NCI-H2107 treated with DMSO at 0.1 percent for 48 hours (cell line): ENCODE results near the gene HNRNPD.
A peak's percentile ranks its signal among the peaks of the same experiment; 100 is the strongest.
"Not testable (repeated sequence)": the region's sequence is repeated elsewhere in the genome, so short reads cannot be mapped to it uniquely, and the experiment has no call there.

Source experiments
- DNase-seq: peaks from one replicate; lab custom pipeline; 2025; ENCODE audit not compliant: unreplicated experiment; lab: John Stamatoyannopoulos, UW

The HNRNPD gene

DNA sequence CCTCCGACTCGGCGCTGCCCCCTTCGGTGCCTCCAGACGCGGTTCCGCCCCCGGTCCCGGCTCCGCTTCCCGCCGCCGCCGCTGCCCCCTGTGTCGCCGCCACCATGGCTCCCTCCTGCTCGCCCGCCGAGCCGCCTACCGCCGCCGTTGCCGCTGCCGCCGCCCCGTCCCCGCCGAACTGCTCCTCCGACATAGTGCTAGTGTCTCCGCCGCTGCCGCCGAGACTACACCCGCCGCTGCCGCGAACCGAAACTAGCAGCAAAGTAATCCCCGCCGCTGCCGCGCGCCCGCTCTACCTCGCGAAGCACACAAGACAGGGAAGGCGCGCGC, 340 bp downstream of the HNRNPD start:
- DNase-seq: no peak

DNA sequence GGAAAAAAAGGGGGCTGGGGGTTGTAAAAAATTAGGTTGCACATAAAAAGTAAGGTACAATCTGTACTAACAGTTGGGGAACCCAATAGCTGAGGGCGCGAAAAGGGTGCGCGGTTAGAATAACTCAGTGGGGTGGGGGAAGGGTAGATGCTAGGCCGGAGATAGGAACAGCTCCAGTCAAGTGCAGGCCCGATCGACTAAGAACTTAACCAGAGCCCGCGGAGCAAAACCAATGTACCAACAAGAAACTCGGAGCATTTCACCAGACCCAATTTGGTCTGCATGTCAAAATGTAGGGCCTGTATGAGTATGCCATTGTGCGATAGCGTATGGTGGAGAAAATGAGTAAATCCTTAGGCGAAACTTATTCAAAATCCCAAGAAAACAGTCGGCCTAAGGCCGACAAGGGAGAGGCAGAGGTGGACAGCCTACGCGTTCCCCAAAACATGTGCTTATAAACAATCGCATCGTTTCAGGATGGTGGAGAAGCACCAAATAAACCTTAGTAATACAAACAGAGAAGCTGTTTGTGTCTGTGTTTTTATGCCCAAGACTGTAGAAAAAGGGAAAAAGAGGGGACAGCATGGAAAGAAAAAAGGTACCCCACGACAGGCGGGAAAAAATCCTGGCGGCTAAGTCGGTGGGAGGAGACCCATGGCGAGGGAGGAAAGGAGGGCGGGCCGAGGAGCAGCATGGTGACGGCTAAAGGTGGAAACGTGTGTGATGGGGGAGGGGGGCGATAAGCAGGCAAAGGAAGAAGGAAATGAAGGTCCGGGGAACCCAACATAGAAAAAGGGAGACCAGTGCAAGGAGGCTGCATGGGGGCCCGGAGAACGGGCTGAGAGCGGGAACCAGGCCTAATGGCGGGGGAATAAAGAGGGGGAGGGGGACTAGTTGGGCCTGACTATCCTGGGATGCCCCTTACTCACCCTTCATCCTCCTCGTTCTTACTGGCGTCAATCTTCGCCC, 990 bp downstream of the HNRNPD start:
- peak; percentile 61 for DNase-seq

DNA sequence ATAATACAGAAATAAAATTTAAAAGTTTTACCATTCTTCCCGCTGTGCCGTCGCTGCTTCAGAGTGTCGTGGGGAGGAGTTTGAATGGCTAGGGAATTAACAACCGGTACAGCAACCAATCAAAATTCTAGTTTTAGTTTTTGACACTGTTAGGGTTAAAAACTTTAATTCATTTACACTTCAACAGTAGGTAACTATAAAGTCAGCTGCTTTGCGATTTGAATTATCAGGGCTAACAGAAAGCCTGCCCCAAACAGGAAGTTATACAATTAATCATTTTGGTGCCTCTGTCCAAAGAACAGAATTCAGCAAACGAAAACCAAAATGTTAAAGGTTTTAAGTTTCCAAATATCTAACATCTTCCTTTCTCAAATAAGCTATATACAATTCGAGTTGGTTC, 2.3 kb downstream of the HNRNPD start:
- no peak for DNase-seq

- DNase-seq: no peak
Observed at GRCh38 chr4:82367438-82368097, 6.2 kb downstream of the HNRNPD start.

DNA sequence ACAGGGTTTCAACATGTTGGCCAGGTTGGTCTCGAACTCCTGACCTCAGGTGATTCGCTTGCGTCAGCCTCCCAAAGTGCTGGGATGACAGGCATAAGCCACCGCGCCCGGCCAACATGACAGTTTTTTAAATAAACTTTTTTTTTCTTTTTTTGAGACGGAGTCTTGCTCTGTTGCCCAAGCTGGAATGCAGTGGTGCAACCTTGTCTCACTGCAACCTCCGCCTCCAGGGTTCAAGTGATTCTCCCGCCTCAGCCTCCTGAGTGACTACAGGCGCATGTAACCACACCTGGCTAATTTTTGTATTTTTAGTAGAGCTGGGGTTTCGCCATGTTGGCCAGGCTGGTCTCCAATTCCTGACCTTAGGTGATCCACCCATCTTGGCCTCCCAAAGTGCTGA, 7.4 kb downstream of the HNRNPD start:
- not testable (repeated sequence) for DNase-seq

DNA sequence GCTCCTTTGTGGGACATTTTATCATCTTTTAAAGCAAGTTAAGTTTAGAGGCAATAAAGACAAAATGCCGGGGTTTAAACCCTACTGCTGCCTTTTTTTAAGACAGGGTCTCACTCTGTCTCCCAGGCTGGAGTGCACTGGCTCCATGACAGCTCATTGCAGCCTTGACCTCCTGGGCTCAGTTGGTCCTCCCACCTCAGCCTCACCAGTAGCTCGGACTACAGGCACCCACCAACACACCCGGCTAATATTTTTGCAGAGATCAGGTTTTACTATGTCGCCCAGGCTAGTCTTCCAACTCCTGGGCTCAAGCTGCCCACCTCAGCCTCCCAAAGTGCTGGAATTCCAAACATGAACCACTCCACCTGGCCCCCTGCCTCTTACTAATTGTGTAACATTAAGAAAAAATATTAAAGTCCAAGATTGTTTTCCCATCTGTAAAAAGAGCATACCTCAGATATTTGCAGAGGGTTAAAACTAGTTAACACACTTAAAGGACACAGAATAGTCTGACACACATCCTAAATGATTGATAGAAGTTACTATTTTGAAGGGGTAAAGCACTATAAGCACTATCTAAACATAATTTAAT, 9.8 kb downstream of the HNRNPD start:
- no peak for DNase-seq

DNA sequence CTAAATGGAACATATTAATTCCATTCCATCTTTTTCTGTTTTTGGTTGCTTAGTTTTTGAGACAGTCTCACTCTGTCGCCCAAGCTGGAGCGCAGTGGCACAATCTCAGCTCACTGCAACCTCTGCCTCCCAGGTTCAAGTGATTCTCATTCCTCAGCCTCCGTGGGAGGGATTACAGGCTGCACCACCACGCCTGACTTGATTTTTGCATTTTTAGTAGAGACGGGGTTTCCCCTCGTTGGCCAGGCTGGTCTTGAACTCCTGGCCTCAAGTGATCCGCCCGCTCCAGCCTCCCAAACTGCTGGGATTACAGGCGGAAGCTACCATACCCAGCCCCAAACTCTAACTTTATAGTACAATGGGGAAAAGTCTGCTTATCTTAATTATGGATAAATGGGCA, 11.2 kb downstream of the HNRNPD start:
- no peak for DNase-seq

- no peak for DNase-seq
Observed at GRCh38 chr4:82360298-82361177, 13.3 kb downstream of the HNRNPD start.

DNA sequence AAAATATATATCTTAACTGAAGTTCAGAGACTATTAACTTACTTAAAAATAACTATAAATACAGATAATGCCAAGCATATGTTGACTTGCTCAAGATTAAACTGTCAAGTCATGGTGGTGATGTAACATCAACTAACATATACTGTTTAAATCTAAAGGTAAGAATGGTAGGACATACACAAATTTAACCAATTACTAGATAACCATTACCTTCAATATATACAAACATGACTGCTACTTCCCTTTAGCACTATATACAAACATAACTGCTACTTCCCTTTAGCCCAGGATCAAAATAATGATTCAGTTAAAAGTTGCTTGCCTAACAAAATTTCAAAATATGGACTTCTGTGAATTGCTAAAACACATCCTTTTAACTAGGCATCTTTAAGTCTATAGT, 14.9 kb downstream of the HNRNPD start:
- no peak for DNase-seq

DNA sequence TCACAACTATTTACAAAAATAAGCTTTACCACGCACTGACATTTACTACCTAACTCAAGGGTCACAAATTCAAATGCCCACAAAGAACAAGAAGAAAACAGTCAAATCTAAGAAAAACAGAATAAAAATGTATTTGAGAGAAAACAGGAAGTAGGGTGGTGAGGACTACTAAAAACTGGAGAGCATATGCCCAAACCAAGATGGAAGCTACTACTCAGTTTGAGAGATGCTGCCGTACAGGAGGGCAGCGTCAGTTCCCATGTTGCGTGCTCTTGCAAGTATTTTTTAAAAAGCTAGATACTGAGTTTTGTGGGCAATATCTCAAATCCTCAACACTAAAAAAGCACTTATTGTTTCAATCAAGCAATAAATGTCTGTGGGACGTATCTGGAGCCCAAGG, 16.2 kb downstream of the HNRNPD start:
- DNase-seq: no peak

GRCh38 chr4:82354788-82355187, 19.0 kb downstream of the HNRNPD start:
- no peak for DNase-seq

GRCh38 chr4:82352825-82353366, 20.9 kb downstream of the HNRNPD start:
- no peak for DNase-seq

DNA sequence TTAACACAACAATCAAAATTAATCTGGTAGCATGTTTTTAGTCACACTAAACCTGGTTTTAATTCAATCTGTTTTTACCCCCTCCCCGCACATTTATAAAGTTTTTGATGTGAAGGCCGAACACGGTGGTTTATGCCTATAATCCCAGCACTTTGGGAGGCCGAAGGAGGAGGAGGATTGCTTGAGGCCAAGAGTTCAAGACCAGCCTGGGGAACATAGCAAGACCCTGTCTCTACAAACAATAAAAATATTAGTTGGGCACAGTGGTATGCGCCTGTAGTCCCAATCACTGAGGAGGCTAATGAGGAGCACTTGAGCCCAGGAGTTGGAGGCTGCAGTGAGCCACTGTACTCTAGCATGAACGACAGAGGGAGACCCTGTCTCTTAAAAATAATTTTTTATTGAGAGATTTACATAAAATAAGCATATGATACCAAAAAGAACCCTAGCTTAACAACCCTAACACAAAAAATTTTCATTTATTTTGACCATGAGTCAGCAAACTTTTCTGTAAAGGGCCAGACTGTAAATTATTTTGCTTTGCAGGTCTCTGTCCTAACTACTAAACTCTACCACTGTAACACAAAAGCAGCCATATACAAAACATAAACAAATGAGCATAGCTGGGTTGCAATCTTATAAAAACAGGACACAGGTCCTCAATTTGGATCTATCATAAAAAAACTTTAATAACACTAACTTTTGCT, 21.5 kb downstream of the HNRNPD start:
- DNase-seq: no peak

GRCh38 chr4:82346126-82346525, 27.7 kb downstream of the HNRNPD start:
- DNase-seq: no peak

DNA sequence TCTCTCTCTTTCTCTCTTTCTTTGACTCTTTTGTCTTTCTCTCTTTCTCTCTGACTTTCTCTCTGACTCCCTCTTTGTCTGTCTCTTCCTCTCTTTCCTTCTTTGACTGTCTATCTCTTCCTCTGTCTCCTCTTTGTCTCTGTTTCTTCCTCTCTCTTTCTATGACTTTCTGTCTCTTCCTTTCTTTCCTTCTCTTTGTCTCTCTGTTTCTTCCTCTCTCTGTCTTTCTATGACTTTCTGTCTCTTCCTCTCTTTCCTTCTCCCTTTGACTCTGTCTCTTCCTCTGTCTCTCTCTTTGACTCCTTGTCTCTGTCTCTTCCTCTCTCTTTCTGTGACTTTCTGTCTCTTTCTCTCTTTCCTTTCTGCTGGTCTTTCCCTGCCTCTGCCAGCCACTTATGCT, 38.7 kb downstream of the HNRNPD start:
- DNase-seq: no peak

GRCh38 chr4:82333641-82334040, 40.1 kb downstream of the HNRNPD start:
- not testable (repeated sequence) for DNase-seq

- no peak for DNase-seq
Observed at GRCh38 chr4:82331814-82332213, 42.0 kb downstream of the HNRNPD start.

DNA sequence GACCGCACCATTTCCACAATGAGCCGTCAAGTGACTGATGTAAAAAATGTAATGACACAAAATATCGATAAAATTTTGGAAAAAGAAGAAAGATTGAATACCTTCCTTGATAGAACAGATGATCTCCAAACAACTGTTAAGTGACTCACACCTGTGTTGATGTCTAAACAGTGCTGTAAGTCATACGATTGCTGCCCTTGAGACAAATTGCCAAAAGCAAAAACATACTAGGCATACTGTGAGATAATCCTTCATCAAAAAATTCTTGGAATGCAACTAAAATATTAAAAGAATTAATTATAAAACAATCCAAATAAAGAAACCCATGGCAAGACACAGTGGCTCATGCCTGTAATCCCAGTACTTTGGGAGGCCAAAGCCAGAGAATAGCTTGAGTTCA, 53.4 kb downstream of the HNRNPD start:
- DNase-seq: no peak

GRCh38 chr4:82303063-82303462, 70.7 kb downstream of the HNRNPD start:
- not testable (repeated sequence) for DNase-seq
